SU-DHL-6 (cell line): ENCODE results near the gene RPL26.

Experiments used
- CTCF ChIP-seq: fragments of 200-600 bp; sonication (generic); IDR thresholded peaks from one replicate; pipeline ENCODE4 v1.5.1; 2017; ENCODE audit warnings: antibody characterized with exemption, mild to moderate bottlenecking, low read length, moderate library complexity; ENCODE audit not compliant: insufficient read depth, poor library complexity, severe bottlenecking
- EZH2phosphoT487 ChIP-seq: fragments of 200-600 bp; sonication (generic), shearing (Covaris generic); conservative IDR thresholded peaks from 2 replicates; pipeline ENCODE4 v1.6.1; 2018; ENCODE audit warnings: mild to moderate bottlenecking, antibody characterized with exemption, low read length, moderate library complexity, mixed read lengths

GRCh38 chr17:8397636-8398035 lies 14.6 kb upstream of the RPL26 start, which contains the start of gene RNF222:
- TF ChIP-seq CTCF (no peak), EZH2phosphoT487 (no peak)
